Activated CD8-positive, alpha-beta memory T cell treated with anti-CD3 and anti-CD28 coated beads, Interleukin-2, amount 50 U/mL, for 24 hours (primary cell): ENCODE data around the gene UTS2R.
"Not testable (repeated sequence)": the region's sequence is repeated elsewhere in the genome, so short reads cannot be mapped to it uniquely, and the experiment has no call there.

ENCODE experiments used
- DNase-seq: peaks from one replicate; pipeline ENCODE4 v3.0.0-alpha.2; 2020; ENCODE audit errors: extremely low read depth

Gene UTS2R

GRCh38 chr17:82354804-82355308, 16.7 kb upstream of the UTS2R start:
- DNase-seq = no peak

GRCh38 chr17:82355770-82356427, 15.7 kb upstream of the UTS2R start:
- DNase-seq = no peak

- DNase-seq = no peak
Observed at GRCh38 chr17:82356845-82357355, 14.7 kb upstream of the UTS2R start.

GRCh38 chr17:82357394-82357793, 14.2 kb upstream of the UTS2R start:
- no peak for DNase-seq

- DNase-seq = no peak
Observed at GRCh38 chr17:82358465-82359350, 12.9 kb upstream of the UTS2R start, which contains the start of gene TEX19. Gene TEX19 (plus strand): TSS chr17:82359247. CDS start chr17:82362151, 2,904 bp downstream.

- DNase-seq = not testable (repeated sequence)
Observed at GRCh38 chr17:82359451-82360074, 12.0 kb upstream of the UTS2R start.

- DNase-seq = no peak
Observed at GRCh38 chr17:82361885-82362633, 9.5 kb upstream of the UTS2R start.

- no peak for DNase-seq
Observed at GRCh38 chr17:82365606-82366295, 5.8 kb upstream of the UTS2R start.

GRCh38 chr17:82366749-82367148, 4.8 kb upstream of the UTS2R start:
- DNase-seq = no peak

- no peak for DNase-seq
Observed at GRCh38 chr17:82367724-82368524, 3.6 kb upstream of the UTS2R start.

- DNase-seq = no peak
Observed at GRCh38 chr17:82369211-82369610, 2.4 kb upstream of the UTS2R start.

GRCh38 chr17:82370471-82371332, 863 bp upstream of the UTS2R start:
- DNase-seq = no peak

GRCh38 chr17:82372249-82373071, 895 bp downstream of the UTS2R start:
- no peak for DNase-seq

- DNase-seq = not testable (repeated sequence)
Observed at GRCh38 chr17:82373072-82373452, 1.5 kb downstream of the UTS2R start.

- DNase-seq = no peak
Observed at GRCh38 chr17:82373731-82374625, 2.4 kb downstream of the UTS2R start.

GRCh38 chr17:82374626-82375331, 3.2 kb downstream of the UTS2R start:
- DNase-seq = no peak
